Stimulated activated naive CD4-positive, alpha-beta T cell (primary cell): ENCODE data around the gene PIH1D1.

ENCODE experiments used
- DNase-seq, 6 experiments: peaks; one replicate each; lab custom pipeline; 2025; lab: John Stamatoyannopoulos, UW

Gene PIH1D1

DNA sequence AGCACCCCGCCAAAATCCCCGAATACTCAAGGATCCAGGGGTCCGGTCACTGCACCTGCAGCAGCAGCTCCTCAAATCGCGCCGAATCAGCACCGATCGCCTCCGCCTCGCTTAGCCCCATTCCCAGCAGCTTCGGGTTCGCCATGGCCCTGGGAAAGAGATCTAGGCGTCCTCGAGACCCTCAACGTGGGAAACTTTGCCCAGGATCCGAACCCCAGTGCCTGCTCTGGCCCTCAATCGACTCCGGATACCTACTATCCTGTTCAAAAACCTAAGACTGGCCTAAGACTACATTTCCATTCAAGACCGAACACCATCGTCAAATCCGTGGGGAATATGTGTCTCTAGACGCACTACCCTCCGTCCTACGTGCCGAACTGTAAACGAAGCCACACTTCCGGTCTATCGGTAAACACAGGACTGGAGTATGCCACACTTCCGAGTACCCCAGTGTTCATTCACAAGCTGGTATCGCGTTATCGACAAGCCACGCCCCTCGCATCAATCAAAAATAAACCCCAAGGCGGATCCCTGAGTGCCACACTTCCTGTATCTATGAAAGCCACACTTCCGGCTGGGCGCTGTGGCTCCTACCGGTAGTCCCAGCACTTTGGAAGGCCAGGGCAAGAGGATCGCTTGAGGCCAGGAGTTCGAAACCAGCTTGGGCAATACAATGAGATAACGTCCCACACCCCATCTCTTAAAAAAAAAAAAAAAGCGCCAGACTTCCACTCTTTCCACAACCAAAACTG is at the start of gene PIH1D1:
TSS of gene PIH1D1 (minus strand) at position 385 of the 752 bp plus-strand sequence. CDS start at position 145, 240 bp downstream.
- DNase-seq: peak; percentile 76 to 95 (median 93)

GRCh38 chr19:49499030-49499670 is 47.5 kb upstream of the PIH1D1 start:
- peak in 3 of 6 experiments; percentile 23 to 41 (median 33) for DNase-seq

DNA sequence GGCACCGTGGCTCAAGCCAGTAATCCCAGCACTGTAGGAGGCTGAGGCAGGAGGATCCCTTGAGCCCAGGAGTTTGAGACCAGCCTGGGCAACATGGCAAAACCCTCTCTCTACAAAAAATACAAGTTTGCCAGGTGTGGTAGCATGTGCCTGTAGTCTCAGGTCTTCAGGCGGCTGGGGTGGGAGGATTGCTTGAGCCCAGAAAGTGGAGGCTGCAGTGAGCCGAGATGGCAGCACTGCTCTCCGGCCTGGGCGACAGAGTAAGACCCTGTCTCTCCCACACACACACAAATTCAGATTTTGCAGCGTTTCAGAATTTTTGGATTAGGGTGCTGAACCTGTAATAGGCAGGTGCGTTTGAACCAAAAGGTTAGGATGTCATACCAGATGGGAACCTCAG is 46.9 kb upstream of the PIH1D1 start:
- no peak for DNase-seq

DNA sequence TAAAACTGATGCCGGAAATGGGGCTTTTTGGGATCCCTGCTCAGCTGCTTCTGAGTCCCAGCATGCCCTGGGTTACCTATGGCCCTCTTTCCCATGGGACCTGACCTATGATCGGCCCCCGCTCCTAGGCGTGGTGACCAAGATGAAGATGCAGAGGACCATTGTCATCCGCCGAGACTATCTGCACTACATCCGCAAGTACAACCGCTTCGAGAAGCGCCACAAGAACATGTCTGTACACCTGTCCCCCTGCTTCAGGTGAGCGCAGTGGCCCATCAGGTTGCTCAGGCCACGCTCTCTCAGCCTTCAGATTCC is 46.1 kb upstream of the PIH1D1 start:
- DNase-seq: peak in 2 of 6 experiments; percentile 28 to 45

- peak; percentile 71 to 78 (median 74) for DNase-seq
Observed at GRCh38 chr19:49497047-49497788, 45.6 kb upstream of the PIH1D1 start.

GRCh38 chr19:49496574-49497008 is 45.0 kb upstream of the PIH1D1 start:
- peak in 1 of 6 experiments; percentile 72 for DNase-seq

GRCh38 chr19:49492573-49493405 is 41.2 kb upstream of the PIH1D1 start:
- DNase-seq: peak in 1 of 6 experiments; percentile 44

GRCh38 chr19:49491804-49492572 is 40.4 kb upstream of the PIH1D1 start:
- DNase-seq: no peak

DNA sequence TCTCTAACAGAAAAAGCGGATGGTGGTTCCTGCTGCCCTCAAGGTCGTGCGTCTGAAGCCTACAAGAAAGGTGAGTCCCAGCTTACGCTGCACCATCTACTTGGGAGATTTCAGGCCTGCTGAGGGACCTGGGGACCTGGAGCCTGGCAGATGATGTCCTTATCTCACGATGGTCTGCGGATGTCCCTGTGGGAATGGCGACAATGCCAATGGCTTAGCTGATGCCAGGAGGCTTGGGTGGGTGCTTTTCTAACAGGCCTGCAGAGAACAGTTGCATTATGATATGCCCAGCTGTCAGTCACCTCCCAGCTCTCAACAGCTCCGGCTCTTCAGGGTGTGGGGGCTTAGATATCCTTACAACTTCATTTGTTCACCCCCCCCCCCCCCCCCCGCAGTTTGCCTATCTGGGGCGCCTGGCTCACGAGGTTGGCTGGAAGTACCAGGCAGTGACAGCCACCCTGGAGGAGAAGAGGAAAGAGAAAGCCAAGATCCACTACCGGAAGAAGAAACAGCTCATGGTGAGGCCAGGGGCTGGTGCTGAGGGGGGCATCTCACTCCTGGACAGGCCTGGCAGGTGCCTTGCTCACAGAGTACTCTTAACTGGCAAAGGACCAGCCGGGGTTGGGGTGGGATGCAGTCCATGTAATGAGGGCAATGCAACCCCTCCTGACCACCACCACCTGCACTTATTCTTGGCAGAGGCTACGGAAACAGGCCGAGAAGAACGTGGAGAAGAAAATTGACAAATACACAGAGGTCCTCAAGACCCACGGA is 39.6 kb upstream of the PIH1D1 start:
- no peak for DNase-seq

DNA sequence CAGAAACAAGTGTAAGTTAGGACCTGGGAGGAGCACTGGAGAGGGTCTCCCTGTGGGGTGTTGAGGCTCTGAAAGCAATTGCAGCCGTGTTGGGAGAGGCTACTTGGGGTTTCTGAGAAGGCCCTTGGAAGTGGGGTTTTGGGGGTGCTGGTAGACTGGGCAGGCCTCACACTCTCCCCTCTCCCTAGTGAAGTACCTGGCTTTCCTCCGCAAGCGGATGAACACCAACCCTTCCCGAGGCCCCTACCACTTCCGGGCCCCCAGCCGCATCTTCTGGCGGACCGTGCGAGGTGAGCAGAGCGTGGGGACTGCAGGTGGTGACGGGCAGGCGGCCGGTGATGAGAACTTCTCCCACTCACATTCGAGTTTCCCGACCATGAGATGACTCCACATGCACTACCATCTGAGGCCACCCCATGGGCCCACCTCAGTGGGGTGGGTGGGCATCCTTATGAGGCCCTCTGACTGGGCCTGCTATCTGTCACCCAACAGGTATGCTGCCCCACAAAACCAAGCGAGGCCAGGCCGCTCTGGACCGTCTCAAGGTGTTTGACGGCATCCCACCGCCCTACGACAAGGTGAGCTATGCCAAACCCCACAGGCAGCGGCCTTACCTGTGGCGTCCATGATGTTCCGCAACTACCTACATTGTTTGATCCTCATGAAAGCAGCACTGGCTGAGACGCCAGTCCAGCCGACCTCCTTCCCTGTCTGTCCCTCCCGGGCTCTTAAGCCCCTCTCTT is 38.8 kb upstream of the PIH1D1 start:
- DNase-seq: no peak

GRCh38 chr19:49489601-49490167 is 38.1 kb upstream of the PIH1D1 start:
- DNase-seq: no peak

DNA sequence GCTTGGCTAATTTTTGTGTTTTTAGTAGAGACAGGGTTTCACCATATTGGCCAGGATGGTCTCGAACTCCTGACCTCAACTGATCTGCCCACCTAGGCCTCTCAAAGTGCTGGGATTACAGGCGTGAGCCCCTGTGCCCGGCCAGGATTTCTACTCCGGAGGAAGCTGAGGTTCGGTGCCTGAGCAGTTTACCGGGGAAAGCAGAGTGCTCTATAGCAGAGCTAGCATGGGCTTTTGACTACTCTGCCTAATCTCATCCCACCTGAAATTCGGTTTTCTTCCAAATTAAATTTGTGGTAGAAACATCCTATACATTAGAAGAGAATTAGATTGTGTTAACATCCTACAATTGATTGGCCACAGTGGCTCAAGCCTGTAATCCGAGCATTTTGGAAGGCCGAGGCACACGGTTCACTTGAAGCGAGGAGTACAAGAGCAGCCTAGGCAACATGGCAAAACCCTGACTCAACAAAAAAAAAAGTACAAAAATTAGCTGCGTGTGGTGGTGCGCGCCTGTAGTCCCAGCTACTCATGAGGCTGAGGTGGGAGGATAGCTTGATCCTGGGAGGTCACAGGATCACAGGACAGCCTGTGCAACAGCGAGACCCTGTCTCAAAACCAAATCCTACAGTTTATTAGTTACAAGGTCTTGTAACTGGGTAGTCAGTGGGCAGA is 37.4 kb upstream of the PIH1D1 start:
- DNase-seq: no peak

DNA sequence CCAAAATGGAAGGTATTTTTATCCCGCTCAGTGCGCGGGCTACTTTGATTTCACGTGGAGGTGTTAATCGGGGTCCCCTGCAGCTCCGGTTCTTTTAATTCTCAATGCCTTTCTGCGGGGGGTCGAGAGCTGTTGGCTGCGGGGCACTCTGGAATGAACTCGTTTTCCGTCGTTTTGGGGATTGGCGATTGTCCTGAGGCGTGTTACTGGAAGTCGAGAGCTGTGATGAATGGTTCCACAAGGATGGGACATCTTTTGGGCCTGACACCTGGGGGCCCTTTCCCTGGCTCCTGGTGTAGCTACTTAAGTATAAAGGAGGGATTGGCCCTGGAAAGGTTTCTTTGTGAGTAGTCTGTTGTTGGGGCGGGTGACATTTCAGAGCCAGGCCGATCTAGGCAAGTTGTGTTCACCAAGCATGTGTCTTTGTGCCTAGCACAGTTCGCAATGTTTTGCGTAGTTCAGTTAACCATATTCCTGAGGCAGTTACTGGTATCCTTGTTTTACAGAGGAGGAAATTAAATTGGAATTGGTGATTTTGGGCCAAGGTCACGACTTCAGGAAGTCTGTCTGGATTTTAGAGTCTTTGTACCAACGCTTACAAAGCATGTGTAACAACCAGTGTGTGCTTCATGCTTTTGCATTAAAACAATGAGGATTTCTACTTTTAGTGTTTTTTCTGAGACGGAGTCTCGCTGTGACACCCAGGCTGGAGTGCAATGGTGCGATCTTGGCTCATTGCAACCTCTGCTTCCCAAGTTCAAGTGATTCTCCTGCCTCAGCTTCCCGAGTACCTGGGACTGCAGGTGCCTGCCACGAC is 36.6 kb upstream of the PIH1D1 start:
- peak in 2 of 6 experiments; percentile 39 to 54 for DNase-seq

- peak; percentile 96 to 100 (median 98) for DNase-seq
Observed at GRCh38 chr19:49487277-49488045, 35.8 kb upstream of the PIH1D1 start, which contains the start of gene RPL13A. RPL13A (plus strand) TSS chr19:49487608; CDS start chr19:49487630, 22 bp downstream.

GRCh38 chr19:49486710-49487276 is 35.2 kb upstream of the PIH1D1 start:
- DNase-seq: no peak

- no peak for DNase-seq
Observed at GRCh38 chr19:49486232-49486631, 34.6 kb upstream of the PIH1D1 start.
